Endodermal cell (in vitro differentiated cells): Measurements from ENCODE around the gene SLC14A1. TPM values are rescaled to one million over a fixed set of nuclear protein-coding genes. Genes with fewer than 3 reads are reported as not detected.

Experiments
- DNase-seq: peaks from one replicate; pipeline ENCODE4 v3.0.0-alpha.2; 2017
- H3K27ac ChIP-seq: 2 replicates; pipeline ENCODE4 v1.5.1; 2013; ENCODE audit warnings: mild to moderate bottlenecking, low read depth, low read length, moderate library complexity
- H3K27me3 ChIP-seq: 2 replicates; pipeline ENCODE4 v1.6.1; 2013; ENCODE audit warnings: mild to moderate bottlenecking, low read length, moderate library complexity; ENCODE audit not compliant: insufficient read depth, control insufficient read depth, poor library complexity, severe bottlenecking
- H3K36me3 ChIP-seq: 2 replicates; pipeline ENCODE4 v1.7.0; 2013; ENCODE audit warnings: mild to moderate bottlenecking, low read length, moderate library complexity; ENCODE audit not compliant: control insufficient read depth, insufficient read depth
- H3K4me1 ChIP-seq: one replicate; pipeline ENCODE4 v1.7.0; 2013; ENCODE audit warnings: low read length; ENCODE audit not compliant: control insufficient read depth, insufficient read depth
- H3K4me3 ChIP-seq: 2 replicates; pipeline ENCODE4 v1.5.1; 2013; ENCODE audit warnings: mild to moderate bottlenecking, low read length, moderate library complexity
- H3K9ac ChIP-seq: 2 replicates; pipeline ENCODE4 v1.6.1; 2013; ENCODE audit warnings: mild to moderate bottlenecking, low read length, moderate library complexity; ENCODE audit not compliant: poor library complexity, severe bottlenecking; ENCODE audit errors: extremely low read depth
- H3K9me3 ChIP-seq: 2 replicates; pipeline ENCODE4 v1.6.1; 2013; ENCODE audit warnings: mild to moderate bottlenecking, low read length, moderate library complexity; ENCODE audit not compliant: control insufficient read depth
- H3K27ac Mint-ChIP-seq: 2 replicates; pipeline ENCODE4 v1.8.0; 2020; ENCODE audit warnings: mixed read lengths
- H3K27me3 Mint-ChIP-seq: 2 replicates; pipeline ENCODE4 v1.8.0; 2021; ENCODE audit warnings: mild to moderate bottlenecking, mixed read lengths; ENCODE audit not compliant: insufficient read depth
- H3K36me3 Mint-ChIP-seq: 2 replicates; pipeline ENCODE4 v1.8.0; 2020; ENCODE audit warnings: low read depth, mixed read lengths
- H3K4me1 Mint-ChIP-seq: 2 replicates; pipeline ENCODE4 v1.8.0; 2020; ENCODE audit warnings: mixed read lengths
- H3K4me3 Mint-ChIP-seq: 2 replicates; pipeline ENCODE4 v1.8.0; 2020; ENCODE audit warnings: mild to moderate bottlenecking, moderate library complexity, mixed read lengths
- H3K9me3 Mint-ChIP-seq: 2 replicates; pipeline ENCODE4 v1.8.0; 2020; ENCODE audit warnings: mild to moderate bottlenecking, mixed read lengths
- CTCF ChIP-seq: fragments of 200-600 bp; sonication (generic); conservative IDR thresholded peaks from 2 replicates; pipeline ENCODE4 v1.5.0; 2021; ENCODE audit warnings: antibody characterized with exemption, mild to moderate bottlenecking
- WGBS, 2 experiments: methylation state at CpG; one replicate each; pipeline versions ENCODE4 v1.1.5 to v1.1.7; 2013; ENCODE audit warnings: missing lambda C conversion rate in 2 of 2, mixed read lengths in 1 of 2; ENCODE audit not compliant: insufficient coverage in 1 of 2, insufficient read length in 1 of 2; 5-methylcytosine and 5-hydroxymethylcytosine counted together
- total RNA-seq, 2 donors: library from RNA; stranded (reverse); fragmentation: NEBNext Ultra II Directional in 1 of 2; extraction: Animal tissue kit (Norgen Biotek cat#: 25700) in 1 of 2; gene quantifications; 2 replicates in 1 of 2; 3 replicates in 1 of 2; pipeline ENCODE4 v1.2.1, GENCODE V29; 2021

Gene SLC14A1
- total RNA-seq, 2 donors from 2014 or later, result not detected

GRCh38 chr18:45792506-45793263, 68.7 kb downstream of the SLC14A1 start:
- Mint-ChIP-seq H3K36me3 (no peaks in the 10 kb centered on the region), H3K4me3 (no peak overlapping the region), H3K4me1 (no peaks in the 10 kb centered on the region), H3K27ac (no peak overlapping the region), H3K9me3 (peaks cover 5% of the 10 kb centered on the region), H3K27me3 (peaks cover 4% of the 10 kb centered on the region)
- Histone ChIP-seq H3K9me3 (no peaks in the 10 kb centered on the region), H3K4me3 (no peak overlapping the region), H3K9ac (no peak overlapping the region), H3K4me1 (no peaks in the 10 kb centered on the region), H3K27me3 (no peaks in the 10 kb centered on the region), H3K27ac (no peak overlapping the region), H3K36me3 (no peaks in the 10 kb centered on the region)
- no peak for TF ChIP-seq CTCF
- DNase-seq, result no peak
- 93% methylated on average over 5 of the region's 5 CpGs; no CpG with 5 or more reads in 1 of the 2 experiments for WGBS, 2 experiments

GRCh38 chr18:45793264-45793965, 69.4 kb downstream of the SLC14A1 start:
- H3K27me3 ChIP-seq, result no peaks in the 10 kb centered on the region
- no peaks in the 10 kb centered on the region for H3K9me3 ChIP-seq
- no peak for DNase-seq
- Mint-ChIP-seq H3K27ac (no peak overlapping the region), H3K4me1 (no peaks in the 10 kb centered on the region), H3K4me3 (no peak overlapping the region), H3K36me3 (no peaks in the 10 kb centered on the region), H3K27me3 (peaks cover 7% of the 10 kb centered on the region), H3K9me3 (peaks cover 11% of the 10 kb centered on the region)
- no peaks in the 10 kb centered on the region for H3K36me3 ChIP-seq
- no peaks in the 10 kb centered on the region for H3K4me1 ChIP-seq
- no peak overlapping the region for H3K27ac ChIP-seq
- no peak for TF ChIP-seq CTCF
- no peak overlapping the region for H3K9ac ChIP-seq
- WGBS, 2 experiments, result 42 to 57% methylated on average over 2 to 3 of the region's 4 CpGs
- no peak overlapping the region for H3K4me3 ChIP-seq

- H3K4me1 ChIP-seq, result no peaks in the 10 kb centered on the region
- H3K36me3 Mint-ChIP-seq, result no peaks in the 10 kb centered on the region
- no peaks in the 10 kb centered on the region for H3K4me1 Mint-ChIP-seq
- no peak for TF ChIP-seq CTCF
- H3K4me3 ChIP-seq, result no peak overlapping the region
- no peak for DNase-seq
- H3K4me3 Mint-ChIP-seq, result no peak overlapping the region
- no peak overlapping the region for H3K27ac ChIP-seq
- peaks cover 6% of the 10 kb centered on the region for H3K27me3 Mint-ChIP-seq
- no peaks in the 10 kb centered on the region for H3K27me3 ChIP-seq
- peaks cover 10% of the 10 kb centered on the region for H3K9me3 ChIP-seq
- 100% methylated on average over 1 of the region's 1 CpG; no CpG with 5 or more reads in 1 of the 2 experiments for WGBS, 2 experiments
- no peak overlapping the region for H3K27ac Mint-ChIP-seq
- H3K9ac ChIP-seq, result no peak overlapping the region
- peaks cover 60% of the 10 kb centered on the region for H3K9me3 Mint-ChIP-seq
- H3K36me3 ChIP-seq, result no peaks in the 10 kb centered on the region
Observed at GRCh38 chr18:45801416-45802004, 77.5 kb downstream of the SLC14A1 start.

Other genes starting within 250 kb of the SLC14A1 start
- gene SLC14A2, start 108.7 kb upstream of the SLC14A1 start, total RNA-seq, result under 1 TPM in 1 of 2 donors, not detected in 1; 0.09 TPM
- not detected for gene SIGLEC15, start 101.5 kb downstream of the SLC14A1 start, total RNA-seq
- gene EPG5, start 243.1 kb downstream of the SLC14A1 start, total RNA-seq, result 10 to 100 TPM; 25.6 to 28.6 TPM